ENCODE data around the gene MBOAT1.

DNA sequence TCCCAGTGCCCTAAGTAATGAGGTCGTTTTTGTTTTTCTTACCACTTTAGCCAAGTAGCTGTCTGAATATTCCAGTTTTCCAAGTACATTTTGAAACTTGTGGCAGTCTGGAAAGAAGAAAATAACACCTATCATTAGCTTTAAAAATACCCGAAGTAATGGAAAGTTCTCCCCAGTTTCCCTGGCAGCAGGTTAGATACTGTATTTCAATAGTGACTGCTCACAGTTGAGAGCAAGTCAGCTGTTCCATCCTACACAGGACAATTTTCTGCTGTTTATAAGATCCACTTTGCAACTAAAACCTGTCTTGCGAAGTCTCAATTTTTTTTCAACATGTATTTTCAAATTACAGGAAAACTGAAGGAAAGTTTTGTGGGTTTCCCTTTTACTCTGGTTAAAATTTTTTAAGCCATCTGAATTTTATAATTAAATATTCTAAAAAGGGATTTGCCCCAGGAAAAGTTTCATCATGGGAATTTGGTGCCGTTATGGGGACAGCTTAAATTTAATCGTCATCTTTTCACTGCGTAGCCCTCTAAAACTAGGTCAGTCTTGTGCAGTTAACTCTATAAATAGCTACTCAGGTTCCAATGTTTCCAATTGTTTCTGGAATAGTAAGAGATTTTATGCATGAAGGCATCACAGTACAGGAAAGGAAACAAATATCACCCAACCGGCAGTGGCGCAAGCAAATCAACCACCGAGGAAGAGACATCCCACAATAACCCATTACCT, 96.9 kb downstream of the MBOAT1 start:
- TF ChIP-seq POLR2A (IDR thresholded peaks at IDR 0.05) = no peak
- TF ChIP-seq EP300 (IDR thresholded peaks at IDR 0.05) = no peak

Measured in suprapubic skin (tissue), 2 donors.